Measurements from ENCODE around the gene KRT32.
A peak's percentile ranks its signal among the peaks of the same experiment; 100 is the strongest.

KRT32 gene

GRCh38 chr17:41468346-41468745, 1.2 kb upstream of the KRT32 start:
- no peak for DNase-seq (ENCODE audit: low read depth)
- no peak overlapping the region for H3K4me3 ChIP-seq (ENCODE audit: control insufficient read depth, low read depth, low read length)
- no peak for TF ChIP-seq CTCF (conservative IDR thresholded peaks at IDR 0.05; ENCODE audit: control insufficient read depth, insufficient read depth, low read depth, low read length)

- DNase-seq (ENCODE audit: low read depth) = peak; percentile 53
- no peak for TF ChIP-seq CTCF (conservative IDR thresholded peaks at IDR 0.05; ENCODE audit: control insufficient read depth, insufficient read depth, low read depth, low read length)
- no peak overlapping the region for H3K4me3 ChIP-seq (ENCODE audit: control insufficient read depth, low read depth, low read length)
Observed at GRCh38 chr17:41467561-41467960, 375 bp upstream of the KRT32 start.

GRCh38 chr17:41464682-41465081, 2.5 kb downstream of the KRT32 start:
- TF ChIP-seq CTCF (conservative IDR thresholded peaks at IDR 0.05; ENCODE audit: control insufficient read depth, insufficient read depth, low read depth, low read length) = no peak
- H3K4me3 ChIP-seq (ENCODE audit: control insufficient read depth, low read depth, low read length) = no peak overlapping the region
- peak; percentile 86 for DNase-seq (ENCODE audit: low read depth)

- no peak for TF ChIP-seq CTCF (conservative IDR thresholded peaks at IDR 0.05; ENCODE audit: control insufficient read depth, insufficient read depth, low read depth, low read length)
- DNase-seq (ENCODE audit: low read depth) = no peak
- H3K4me3 ChIP-seq (ENCODE audit: control insufficient read depth, low read depth, low read length) = no peak overlapping the region
Observed at GRCh38 chr17:41464173-41464572, 3.0 kb downstream of the KRT32 start.

- TF ChIP-seq CTCF (conservative IDR thresholded peaks at IDR 0.05; ENCODE audit: control insufficient read depth, insufficient read depth, low read depth, low read length) = no peak
- DNase-seq (ENCODE audit: low read depth) = no peak
- H3K4me3 ChIP-seq (ENCODE audit: control insufficient read depth, low read depth, low read length) = no peak overlapping the region
Observed at GRCh38 chr17:41463746-41464145, 3.4 kb downstream of the KRT32 start.

- DNase-seq (ENCODE audit: low read depth) = no peak
- TF ChIP-seq CTCF (conservative IDR thresholded peaks at IDR 0.05; ENCODE audit: control insufficient read depth, insufficient read depth, low read depth, low read length) = no peak
- H3K4me3 ChIP-seq (ENCODE audit: control insufficient read depth, low read depth, low read length) = no peak overlapping the region
Observed at GRCh38 chr17:41462705-41463104, 4.5 kb downstream of the KRT32 start.

- H3K4me3 ChIP-seq (ENCODE audit: control insufficient read depth, low read depth, low read length) = no peak overlapping the region
- no peak for TF ChIP-seq CTCF (conservative IDR thresholded peaks at IDR 0.05; ENCODE audit: control insufficient read depth, insufficient read depth, low read depth, low read length)
- no peak for DNase-seq (ENCODE audit: low read depth)
Observed at GRCh38 chr17:41457676-41458075, 9.5 kb downstream of the KRT32 start.
